Kidney epithelial cell (primary cell): ENCODE data around the gene AATK. TPM values are rescaled to one million over a fixed set of nuclear protein-coding genes. Genes with fewer than 3 reads are reported as not detected.

Experiments used
- DNase-seq: peaks from one replicate; pipeline ENCODE4 v3.0.0-alpha.2; 2010; ENCODE audit warnings: low read depth
- H3K27me3 ChIP-seq: 2 replicates; pipeline ENCODE4 v1.6.0; 2011; ENCODE audit warnings: low read length; ENCODE audit not compliant: control insufficient read depth, insufficient read depth
- H3K36me3 ChIP-seq: 2 replicates; pipeline ENCODE4 v1.5.1; 2011; ENCODE audit warnings: low read length; ENCODE audit not compliant: control insufficient read depth, insufficient read depth
- H3K4me3 ChIP-seq: 2 replicates; pipeline ENCODE4 v1.5.1; 2011; ENCODE audit warnings: low read depth, mild to moderate bottlenecking, control low read depth, low read length
- total RNA-seq: library from RNA; depleted of rRNA; stranded (reverse); fragments of >200 nt; gene quantifications from 2 replicates; pipeline ENCODE4 v1.2.3, GENCODE V29; 2015
- TF ChIP-seq, protein P1 (sequence below): IDR thresholded peaks from 2 replicates; pipeline ENCODE4 v1.5.1; 2011; ENCODE audit warnings: mild to moderate bottlenecking, moderate library complexity, low read length, control low read depth, inconsistent platforms; ENCODE audit not compliant: insufficient read depth, poor library complexity, severe bottlenecking

AATK gene
- total RNA-seq, 1 donor from 2014 or later: 0.33 TPM

DNA sequence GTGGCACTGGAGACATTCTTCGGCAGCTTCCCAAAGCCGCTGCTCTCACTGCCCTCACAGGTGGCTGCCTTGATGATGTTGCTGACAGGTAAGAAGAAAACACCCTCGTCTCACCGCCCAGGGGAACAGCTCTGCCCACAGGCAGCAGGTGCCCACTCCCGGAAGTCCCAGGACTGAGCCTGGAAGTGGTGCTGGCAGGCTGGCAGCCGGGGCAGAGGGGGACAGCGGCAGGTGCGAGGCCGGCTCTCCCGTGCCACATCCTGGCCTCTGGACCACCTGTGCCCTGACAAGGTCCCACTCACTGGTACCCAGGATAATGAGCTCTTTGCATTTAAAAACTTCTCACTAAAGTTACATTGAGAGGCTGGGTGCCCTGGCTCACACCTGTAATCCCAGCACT, 36.3 kb upstream of the AATK start:
- Histone ChIP-seq H3K4me3 (no peak overlapping the region), H3K36me3 (no peaks in the 10 kb centered on the region), H3K27me3 (no peaks in the 10 kb centered on the region)
- TF ChIP-seq, protein P1, sequence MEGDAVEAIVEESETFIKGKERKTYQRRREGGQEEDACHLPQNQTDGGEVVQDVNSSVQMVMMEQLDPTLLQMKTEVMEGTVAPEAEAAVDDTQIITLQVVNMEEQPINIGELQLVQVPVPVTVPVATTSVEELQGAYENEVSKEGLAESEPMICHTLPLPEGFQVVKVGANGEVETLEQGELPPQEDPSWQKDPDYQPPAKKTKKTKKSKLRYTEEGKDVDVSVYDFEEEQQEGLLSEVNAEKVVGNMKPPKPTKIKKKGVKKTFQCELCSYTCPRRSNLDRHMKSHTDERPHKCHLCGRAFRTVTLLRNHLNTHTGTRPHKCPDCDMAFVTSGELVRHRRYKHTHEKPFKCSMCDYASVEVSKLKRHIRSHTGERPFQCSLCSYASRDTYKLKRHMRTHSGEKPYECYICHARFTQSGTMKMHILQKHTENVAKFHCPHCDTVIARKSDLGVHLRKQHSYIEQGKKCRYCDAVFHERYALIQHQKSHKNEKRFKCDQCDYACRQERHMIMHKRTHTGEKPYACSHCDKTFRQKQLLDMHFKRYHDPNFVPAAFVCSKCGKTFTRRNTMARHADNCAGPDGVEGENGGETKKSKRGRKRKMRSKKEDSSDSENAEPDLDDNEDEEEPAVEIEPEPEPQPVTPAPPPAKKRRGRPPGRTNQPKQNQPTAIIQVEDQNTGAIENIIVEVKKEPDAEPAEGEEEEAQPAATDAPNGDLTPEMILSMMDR: no peak
- DNase-seq: no peak

DNA sequence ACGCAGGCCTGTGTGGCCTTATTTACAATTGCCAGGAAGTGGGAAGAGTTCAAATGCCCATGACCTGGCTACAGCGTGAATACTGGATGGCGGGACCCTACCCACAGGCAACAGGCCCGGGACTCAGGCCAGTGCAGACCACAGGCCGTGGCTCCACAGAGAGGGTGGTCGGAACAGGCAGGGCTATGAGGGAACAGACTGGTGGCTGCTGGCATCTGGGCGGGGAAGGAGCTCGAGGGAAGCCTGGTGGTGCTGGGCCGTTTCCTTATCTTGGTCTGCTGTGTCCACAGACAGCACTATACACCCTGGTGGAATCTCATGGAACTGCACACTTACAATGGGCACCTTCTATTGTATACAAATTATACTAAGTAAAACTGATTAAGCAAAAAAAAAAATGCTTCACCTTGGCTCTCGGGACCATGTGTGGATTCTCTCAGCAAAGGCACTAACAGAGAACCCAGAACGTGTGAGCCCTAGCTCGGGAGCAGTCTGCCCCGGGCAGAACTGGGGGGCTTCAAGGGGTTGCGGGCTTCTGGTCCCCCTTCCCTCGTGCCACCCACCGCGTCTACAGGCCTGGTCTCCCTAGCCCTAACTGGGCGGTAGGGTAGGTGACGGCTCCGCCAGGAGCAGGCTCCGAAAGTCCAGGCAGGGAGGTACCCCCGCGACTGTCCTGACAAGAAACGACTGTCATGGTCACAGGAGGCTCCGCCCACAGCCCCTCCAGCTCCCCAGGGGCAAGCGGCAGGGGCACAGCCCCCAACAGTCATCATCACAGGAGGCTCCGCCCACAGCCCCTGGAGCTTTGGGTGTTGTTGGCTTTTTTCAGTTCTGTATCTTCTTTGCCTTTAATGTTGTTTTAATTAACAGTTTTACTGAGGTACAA, 34.9 kb upstream of the AATK start:
- no peaks in the 10 kb centered on the region for H3K27me3 ChIP-seq
- no peak overlapping the region for H3K4me3 ChIP-seq
- TF ChIP-seq, protein P1: peak; percentile 52
- peak; percentile 29 for DNase-seq
- no peaks in the 10 kb centered on the region for H3K36me3 ChIP-seq

DNA sequence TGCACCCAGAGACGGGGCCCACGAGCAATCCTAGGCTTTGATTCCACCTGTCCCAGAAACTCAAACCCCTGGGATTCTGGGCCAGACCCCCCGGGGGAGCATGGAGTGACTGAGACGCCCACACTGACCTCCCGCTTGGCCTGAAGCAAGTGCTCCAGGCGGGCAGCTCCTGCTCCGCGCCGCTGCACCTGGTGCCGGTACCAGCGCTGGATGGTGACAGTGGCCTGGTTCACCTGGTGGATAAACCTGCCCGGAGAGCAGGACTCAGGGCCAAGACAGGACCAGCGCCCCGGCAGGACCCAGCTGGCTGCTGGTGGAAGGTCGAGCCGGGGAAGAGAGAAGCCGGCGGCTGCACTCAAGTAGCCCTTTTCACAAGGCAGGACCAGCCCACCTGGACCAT, 34.2 kb upstream of the AATK start:
- Histone ChIP-seq H3K27me3 (no peaks in the 10 kb centered on the region), H3K4me3 (no peak overlapping the region), H3K36me3 (peaks cover 1% of the 10 kb centered on the region)
- DNase-seq: no peak
- TF ChIP-seq, protein P1: no peak

DNA sequence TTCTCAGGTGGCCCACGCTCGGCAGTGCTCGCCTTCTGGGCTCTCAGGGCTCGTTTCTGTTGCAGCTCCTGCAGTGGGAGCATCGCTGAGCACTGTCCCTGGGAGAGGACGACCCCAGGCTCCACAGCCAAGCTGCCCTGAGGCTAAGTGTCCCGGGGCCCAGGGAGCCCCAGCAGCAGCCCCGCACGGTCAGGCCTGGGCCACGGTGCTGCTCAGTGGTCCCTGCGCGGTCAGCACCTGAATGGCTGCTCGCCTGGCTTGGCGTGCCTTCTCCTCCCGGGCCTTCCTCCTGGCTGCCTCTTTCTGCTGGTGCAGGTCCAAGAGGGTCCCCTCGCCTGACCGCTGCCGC, 33.4 kb upstream of the AATK start:
- TF ChIP-seq, protein P1: no peak
- Histone ChIP-seq H3K27me3 (no peaks in the 10 kb centered on the region), H3K4me3 (no peak overlapping the region), H3K36me3 (peaks cover 1% of the 10 kb centered on the region)
- DNase-seq: no peak

DNA sequence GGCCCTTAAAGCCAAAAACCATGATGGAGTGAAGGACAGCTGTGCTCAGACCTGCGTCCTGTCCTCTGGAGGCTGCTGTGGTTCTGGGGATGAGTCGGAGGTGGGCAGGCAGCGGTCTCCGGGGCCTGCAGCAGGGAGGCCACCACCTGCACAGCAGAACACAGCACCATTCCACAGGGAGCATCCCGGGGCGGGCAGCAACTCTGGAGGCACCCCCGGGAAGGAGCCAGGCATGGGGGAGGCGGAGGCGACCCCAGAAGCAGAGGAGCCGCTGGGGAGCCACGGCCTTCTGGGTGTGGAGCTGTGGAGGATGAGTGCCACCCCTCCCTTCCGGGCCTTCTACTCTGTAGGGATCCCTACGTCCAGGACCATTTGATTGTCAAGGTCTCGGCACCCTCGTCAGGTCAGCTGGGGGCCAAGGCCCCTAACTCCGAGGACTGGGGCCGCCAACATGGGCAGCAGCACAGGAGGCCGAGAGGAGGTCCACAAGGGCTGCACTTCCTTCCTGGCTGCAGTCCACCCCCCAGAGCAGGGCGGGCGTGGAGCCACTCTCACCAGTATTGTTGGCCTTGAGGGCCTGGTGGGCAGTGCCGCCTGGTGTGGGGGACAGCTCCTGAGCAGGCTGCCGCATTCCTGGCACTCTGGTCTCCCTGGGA, 32.9 kb upstream of the AATK start:
- TF ChIP-seq, protein P1: no peak
- no peak for DNase-seq
- Histone ChIP-seq H3K27me3 (no peaks in the 10 kb centered on the region), H3K36me3 (peaks cover 1% of the 10 kb centered on the region), H3K4me3 (no peak overlapping the region)
